Measurements from ENCODE around the gene ARHGEF4.
"Not testable (repeated sequence)": the region's sequence is repeated elsewhere in the genome, so short reads cannot be mapped to it uniquely, and the experiment has no call there.

The ARHGEF4 gene

GRCh38 chr2:130887643-130888042, 50.9 kb downstream of the ARHGEF4 start:
- no peak for DNase-seq

GRCh38 chr2:130890941-130891669, 54.4 kb downstream of the ARHGEF4 start:
- no peak for DNase-seq

DNA sequence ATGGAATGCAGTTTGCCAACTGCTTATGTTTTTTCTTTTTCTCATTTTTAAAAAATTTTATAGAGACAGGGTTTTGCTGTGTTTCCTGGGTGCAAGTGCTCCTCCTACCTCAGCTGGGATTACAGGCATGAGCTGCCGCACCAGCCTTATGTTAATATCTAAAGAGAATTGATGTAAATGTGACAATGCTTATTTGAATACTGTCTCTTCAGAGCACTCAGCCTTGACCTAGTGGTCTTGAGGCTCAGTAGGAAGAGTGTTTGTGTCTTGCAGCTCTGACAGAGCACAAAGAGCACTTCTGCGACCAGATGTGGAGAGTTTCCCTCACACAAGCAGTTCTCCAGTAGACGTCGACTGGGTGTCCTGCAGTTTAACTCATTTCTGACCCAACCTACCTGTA, 55.3 kb downstream of the ARHGEF4 start:
- no peak for DNase-seq

- no peak for DNase-seq
Measured at GRCh38 chr2:130892793-130893785, 56.4 kb downstream of the ARHGEF4 start.

DNA sequence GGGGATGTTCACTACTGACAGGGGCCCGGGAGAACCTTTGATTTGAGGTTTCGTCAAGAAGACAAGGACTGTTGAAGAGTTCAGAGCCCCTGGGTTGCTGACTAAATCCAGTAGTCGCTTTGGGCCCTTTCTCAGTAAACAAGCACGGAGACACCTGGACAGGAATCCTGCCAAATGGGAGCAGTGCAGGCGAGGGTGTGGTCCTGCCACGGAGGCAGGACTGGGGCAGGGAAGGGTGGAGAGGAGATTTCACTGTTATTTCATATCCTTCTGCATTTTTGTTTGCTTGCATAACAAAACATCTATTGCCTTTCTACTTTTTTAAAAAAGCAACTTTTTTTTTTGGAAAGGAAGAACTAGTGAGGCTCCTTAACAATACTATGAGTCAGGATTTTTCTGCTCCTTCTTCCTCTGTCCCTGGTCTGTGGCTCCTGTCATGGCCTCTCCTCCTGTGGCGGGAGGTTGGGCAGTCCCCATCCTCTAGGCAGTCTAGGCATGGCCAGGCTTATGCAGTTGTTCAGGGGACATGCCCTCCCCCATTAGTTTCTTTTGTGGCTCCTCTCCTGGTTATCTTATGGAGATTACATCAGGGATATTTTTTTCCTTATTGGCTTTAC, 57.7 kb downstream of the ARHGEF4 start:
- no peak for DNase-seq

DNA sequence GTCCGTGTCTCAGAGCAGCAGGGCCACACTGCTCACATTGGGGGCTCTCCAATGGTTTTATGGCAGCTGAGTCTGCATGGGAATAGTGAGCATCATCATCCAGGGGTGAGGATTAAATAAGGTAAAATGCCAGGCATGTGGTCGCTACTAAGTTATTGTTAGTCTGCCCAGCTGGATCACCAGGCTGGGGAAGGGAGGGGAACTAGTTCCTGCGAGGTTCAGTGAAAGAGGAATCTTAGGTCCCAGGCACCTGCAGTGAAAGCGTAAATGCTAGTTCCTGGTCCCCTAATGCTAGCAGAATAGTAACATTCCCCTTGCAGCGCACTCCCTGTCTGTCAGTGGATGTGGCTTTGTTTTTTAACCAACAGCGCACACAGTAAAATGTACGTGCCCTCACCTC, 60.1 kb downstream of the ARHGEF4 start:
- DNase-seq: no peak

GRCh38 chr2:130898553-130898952, 61.8 kb downstream of the ARHGEF4 start:
- no peak for DNase-seq

GRCh38 chr2:130899306-130899705, 62.6 kb downstream of the ARHGEF4 start:
- DNase-seq: no peak

GRCh38 chr2:130901061-130901460, 64.3 kb downstream of the ARHGEF4 start:
- no peak for DNase-seq

DNA sequence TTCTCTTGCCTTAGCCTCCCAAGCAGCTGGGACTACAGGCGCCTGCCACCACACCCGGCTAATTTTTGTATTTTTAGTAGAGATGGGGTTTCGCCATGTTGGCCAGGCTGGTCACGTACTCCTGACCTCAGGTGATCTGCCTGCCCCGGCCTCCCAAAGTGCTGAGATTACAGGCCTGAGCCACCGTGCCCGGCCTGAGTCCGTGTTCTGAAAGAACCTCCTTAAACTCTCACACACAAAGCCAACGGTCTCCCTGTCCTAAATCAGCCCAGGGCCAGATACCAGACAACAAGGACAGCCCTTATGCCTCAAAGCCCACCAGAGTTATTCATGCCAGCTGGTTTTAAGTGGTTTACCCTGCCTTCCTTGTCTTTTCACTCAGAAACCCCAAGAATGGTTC, 64.9 kb downstream of the ARHGEF4 start:
- DNase-seq: not testable (repeated sequence)

- no peak for DNase-seq
Measured at GRCh38 chr2:130908832-130909231, 72.1 kb downstream of the ARHGEF4 start.

DNA sequence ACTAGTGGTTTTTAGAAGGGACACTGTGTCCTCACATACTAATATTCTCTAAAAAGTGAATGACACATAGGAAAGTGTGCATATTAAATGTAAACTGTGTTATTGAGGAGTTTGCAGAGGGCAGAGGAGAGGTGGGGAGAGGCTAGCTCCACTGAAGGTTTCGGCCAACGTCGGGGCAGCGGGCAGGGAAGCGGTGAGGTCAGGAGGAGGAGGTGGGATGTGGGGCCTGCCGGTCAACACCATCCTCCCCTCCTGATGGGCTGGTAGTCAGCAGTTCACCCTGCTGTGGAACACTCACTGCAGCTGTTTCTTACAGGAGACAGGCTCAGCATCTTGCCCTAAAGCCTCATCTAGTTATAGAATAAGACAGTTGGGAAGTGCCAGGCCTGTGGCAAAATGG, 74.2 kb downstream of the ARHGEF4 start:
- DNase-seq: no peak

- DNase-seq: no peak
Measured at GRCh38 chr2:130911482-130911881, 74.8 kb downstream of the ARHGEF4 start.

- no peak for DNase-seq
Measured at GRCh38 chr2:130911996-130912395, 75.3 kb downstream of the ARHGEF4 start.

DNA sequence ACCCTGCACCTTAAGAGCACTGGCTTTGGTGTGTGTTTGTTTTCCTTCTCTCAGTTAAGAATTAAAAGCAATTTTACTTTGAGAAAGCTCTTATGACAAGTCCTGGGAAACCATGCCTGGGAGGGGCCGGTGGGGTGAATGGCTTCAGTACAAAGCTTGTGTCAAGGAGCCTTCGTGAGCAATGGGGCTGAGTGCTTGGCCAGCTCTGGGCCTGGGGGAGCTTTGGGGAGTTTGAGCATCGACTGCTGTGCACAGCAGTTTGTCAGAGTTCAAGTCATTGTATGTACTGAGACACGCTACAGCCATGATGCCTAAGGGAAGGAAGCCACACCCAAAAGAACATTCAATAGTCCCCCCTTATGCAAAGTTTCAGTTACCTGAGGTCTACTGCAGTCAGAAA, 75.8 kb downstream of the ARHGEF4 start:
- no peak for DNase-seq

DNA sequence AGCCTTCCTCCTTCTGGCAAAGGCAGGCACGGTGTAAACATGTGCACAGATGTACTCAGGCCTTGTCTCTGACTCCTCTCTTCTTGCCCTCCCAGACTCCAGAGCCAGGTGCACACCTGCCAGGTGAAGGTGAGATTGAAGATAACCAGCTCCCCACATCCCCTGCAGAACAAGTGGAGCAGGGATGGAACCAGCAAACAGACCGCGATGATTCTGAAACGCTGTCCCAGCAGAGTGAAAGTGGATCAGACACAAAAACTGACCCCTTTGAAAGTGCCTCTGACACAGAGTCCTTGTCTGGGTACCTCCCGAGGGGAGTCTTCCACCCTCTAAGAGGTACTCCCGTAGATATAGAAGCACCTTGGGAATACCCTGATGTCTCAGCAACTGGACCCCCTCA, 77.2 kb downstream of the ARHGEF4 start:
- DNase-seq: no peak

DNA sequence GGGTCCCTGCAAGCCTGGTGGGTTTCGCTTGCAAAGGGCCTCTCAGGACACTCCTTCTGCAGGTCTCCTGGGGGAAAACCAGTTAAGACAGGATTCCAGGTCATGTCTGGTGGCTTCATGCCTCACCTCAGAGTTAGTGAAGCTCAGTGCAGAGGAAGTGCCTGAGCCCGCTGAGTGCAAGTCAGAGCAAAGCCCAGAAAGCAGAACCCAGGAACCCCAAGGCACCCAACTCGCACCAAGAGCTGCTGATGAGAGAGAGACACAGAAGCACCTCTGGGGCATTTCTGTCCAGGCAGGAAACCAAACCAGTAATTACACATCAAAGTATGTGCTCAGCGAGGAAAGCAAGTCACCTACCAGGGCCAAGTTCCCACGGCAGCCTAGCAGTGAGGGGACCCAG, 78.4 kb downstream of the ARHGEF4 start:
- DNase-seq: no peak

- DNase-seq: no peak
Measured at GRCh38 chr2:130915595-130916437, 79.1 kb downstream of the ARHGEF4 start.

GRCh38 chr2:130916438-130916705, 79.7 kb downstream of the ARHGEF4 start:
- DNase-seq: no peak

- no peak for DNase-seq
Measured at GRCh38 chr2:130917006-130917688, 80.4 kb downstream of the ARHGEF4 start.

DNA sequence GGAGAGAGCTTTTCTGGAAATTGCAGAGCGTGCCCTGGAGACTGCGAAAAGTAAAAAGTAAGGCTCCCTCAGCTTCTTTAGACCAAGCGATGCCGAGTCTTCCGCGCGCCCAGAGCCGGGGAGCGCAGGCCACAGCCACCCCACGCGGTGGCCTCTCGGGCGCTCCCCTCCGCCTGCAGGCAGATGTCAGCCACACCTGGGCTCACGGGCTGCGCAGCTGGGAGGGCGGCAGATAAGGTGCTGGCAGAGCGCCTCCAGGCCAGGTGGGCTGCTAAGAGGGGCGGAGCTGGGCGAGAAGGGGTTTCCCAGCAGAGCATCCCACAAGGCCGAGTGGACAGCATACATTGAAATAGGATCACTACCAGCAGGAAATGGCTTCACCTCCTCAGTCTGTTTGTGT, 81.7 kb downstream of the ARHGEF4 start:
- DNase-seq: no peak

Data from activated gamma-delta T cell (primary cell).